ENCODE measurements around the gene GPATCH8.

Gene GPATCH8

GRCh38 chr17:44362949-44363612 is 140.1 kb downstream of the GPATCH8 start (continued):
- TF ChIP-seq, protein P1, sequence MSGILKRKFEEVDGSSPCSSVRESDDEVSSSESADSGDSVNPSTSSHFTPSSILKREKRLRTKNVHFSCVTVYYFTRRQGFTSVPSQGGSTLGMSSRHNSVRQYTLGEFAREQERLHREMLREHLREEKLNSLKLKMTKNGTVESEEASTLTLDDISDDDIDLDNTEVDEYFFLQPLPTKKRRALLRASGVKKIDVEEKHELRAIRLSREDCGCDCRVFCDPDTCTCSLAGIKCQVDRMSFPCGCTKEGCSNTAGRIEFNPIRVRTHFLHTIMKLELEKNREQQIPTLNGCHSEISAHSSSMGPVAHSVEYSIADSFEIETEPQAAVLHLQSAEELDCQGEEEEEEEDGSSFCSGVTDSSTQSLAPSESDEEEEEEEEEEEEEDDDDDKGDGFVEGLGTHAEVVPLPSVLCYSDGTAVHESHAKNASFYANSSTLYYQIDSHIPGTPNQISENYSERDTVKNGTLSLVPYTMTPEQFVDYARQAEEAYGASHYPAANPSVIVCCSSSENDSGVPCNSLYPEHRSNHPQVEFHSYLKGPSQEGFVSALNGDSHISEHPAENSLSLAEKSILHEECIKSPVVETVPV (CRISPR knock-in tag; IDR thresholded peaks at IDR 0.05), result no peak
- no peak for TF ChIP-seq CSDC2 (CRISPR knock-in tag; IDR thresholded peaks at IDR 0.05)

DNA sequence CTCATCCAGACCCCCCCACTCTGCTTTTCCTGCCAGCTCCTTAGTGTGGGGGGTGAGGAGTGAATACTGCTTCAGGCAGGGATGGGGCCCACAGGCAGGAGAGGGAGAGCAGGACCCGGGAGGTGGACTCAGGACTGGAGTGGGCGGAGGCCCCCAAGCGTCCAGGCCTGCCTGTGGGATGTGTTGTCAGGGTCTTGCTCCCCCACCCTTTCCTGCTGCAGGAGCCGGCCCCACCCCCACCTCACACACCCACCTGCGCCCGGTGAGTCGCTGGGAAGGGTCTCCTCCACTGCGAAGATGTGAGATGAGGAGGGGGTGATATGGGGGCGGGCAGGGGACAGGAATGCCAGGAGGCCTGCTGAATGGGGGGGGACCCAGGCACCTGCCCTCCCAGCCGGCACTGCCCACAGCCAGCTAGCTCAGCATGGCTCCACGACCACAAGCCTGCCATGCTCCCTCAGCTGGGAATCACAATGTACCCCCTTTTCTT is 140.7 kb downstream of the GPATCH8 start:
- TF ChIP-seq, protein P2, sequence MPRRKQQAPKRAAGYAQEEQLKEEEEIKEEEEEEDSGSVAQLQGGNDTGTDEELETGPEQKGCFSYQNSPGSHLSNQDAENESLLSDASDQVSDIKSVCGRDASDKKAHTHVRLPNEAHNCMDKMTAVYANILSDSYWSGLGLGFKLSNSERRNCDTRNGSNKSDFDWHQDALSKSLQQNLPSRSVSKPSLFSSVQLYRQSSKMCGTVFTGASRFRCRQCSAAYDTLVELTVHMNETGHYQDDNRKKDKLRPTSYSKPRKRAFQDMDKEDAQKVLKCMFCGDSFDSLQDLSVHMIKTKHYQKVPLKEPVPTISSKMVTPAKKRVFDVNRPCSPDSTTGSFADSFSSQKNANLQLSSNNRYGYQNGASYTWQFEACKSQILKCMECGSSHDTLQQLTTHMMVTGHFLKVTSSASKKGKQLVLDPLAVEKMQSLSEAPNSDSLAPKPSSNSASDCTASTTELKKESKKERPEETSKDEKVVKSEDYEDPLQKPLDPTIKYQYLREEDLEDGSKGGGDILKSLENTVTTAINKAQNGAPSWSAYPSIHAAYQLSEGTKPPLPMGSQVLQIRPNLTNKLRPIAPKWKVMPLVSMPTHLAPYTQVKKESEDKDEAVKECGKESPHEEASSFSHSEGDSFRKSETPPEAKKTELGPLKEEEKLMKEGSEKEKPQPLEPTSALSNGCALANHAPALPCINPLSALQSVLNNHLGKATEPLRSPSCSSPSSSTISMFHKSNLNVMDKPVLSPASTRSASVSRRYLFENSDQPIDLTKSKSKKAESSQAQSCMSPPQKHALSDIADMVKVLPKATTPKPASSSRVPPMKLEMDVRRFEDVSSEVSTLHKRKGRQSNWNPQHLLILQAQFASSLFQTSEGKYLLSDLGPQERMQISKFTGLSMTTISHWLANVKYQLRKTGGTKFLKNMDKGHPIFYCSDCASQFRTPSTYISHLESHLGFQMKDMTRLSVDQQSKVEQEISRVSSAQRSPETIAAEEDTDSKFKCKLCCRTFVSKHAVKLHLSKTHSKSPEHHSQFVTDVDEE (CRISPR knock-in tag; IDR thresholded peaks at IDR 0.05), result no peak
- TF ChIP-seq, protein P3, sequence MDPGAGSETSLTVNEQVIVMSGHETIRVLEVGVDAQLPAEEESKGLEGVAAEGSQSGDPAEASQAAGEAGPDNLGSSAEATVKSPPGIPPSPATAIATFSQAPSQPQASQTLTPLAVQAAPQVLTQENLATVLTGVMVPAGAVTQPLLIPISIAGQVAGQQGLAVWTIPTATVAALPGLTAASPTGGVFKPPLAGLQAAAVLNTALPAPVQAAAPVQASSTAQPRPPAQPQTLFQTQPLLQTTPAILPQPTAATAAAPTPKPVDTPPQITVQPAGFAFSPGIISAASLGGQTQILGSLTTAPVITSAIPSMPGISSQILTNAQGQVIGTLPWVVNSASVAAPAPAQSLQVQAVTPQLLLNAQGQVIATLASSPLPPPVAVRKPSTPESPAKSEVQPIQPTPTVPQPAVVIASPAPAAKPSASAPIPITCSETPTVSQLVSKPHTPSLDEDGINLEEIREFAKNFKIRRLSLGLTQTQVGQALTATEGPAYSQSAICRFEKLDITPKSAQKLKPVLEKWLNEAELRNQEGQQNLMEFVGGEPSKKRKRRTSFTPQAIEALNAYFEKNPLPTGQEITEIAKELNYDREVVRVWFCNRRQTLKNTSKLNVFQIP (CRISPR knock-in tag; IDR thresholded peaks at IDR 0.05; ENCODE audit: borderline replicate concordance, low read depth), result no peak
- no peak for TF ChIP-seq CREB5 (CRISPR knock-in tag; IDR thresholded peaks at IDR 0.05; ENCODE audit: low read depth)
- no peak for TF ChIP-seq RARB (CRISPR knock-in tag; IDR thresholded peaks at IDR 0.05)
- no peak for TF ChIP-seq ESRRG (CRISPR knock-in tag; IDR thresholded peaks at IDR 0.05)
- no peak for TF ChIP-seq ZNF8 (CRISPR knock-in tag; IDR thresholded peaks at IDR 0.05)
- no peak for TF ChIP-seq ZFP3 (CRISPR knock-in tag; IDR thresholded peaks at IDR 0.05)
- TF ChIP-seq ARNTL (CRISPR knock-in tag; IDR thresholded peaks at IDR 0.05; ENCODE audit: borderline replicate concordance, low read depth), result no peak
- no peak for TF ChIP-seq ZNF565 (CRISPR knock-in tag; conservative IDR thresholded peaks at IDR 0.05; ENCODE audit: low read depth)
- TF ChIP-seq ZFP30 (CRISPR knock-in tag; IDR thresholded peaks at IDR 0.05), result no peak
- no peak for TF ChIP-seq TCF4 (CRISPR knock-in tag; IDR thresholded peaks at IDR 0.05; ENCODE audit: borderline replicate concordance)
- TF ChIP-seq, protein P1 (CRISPR knock-in tag; IDR thresholded peaks at IDR 0.05), result no peak
- no peak for TF ChIP-seq TOX (CRISPR knock-in tag; IDR thresholded peaks at IDR 0.05; ENCODE audit: borderline replicate concordance)
- TF ChIP-seq ISL1 (CRISPR knock-in tag; IDR thresholded peaks at IDR 0.05), result no peak
- TF ChIP-seq OSR1 (CRISPR knock-in tag; IDR thresholded peaks at IDR 0.05), result no peak
- TF ChIP-seq GLIS3 (CRISPR knock-in tag; IDR thresholded peaks at IDR 0.05), result no peak
- peak; percentile 36 for ATAC-seq

DNA sequence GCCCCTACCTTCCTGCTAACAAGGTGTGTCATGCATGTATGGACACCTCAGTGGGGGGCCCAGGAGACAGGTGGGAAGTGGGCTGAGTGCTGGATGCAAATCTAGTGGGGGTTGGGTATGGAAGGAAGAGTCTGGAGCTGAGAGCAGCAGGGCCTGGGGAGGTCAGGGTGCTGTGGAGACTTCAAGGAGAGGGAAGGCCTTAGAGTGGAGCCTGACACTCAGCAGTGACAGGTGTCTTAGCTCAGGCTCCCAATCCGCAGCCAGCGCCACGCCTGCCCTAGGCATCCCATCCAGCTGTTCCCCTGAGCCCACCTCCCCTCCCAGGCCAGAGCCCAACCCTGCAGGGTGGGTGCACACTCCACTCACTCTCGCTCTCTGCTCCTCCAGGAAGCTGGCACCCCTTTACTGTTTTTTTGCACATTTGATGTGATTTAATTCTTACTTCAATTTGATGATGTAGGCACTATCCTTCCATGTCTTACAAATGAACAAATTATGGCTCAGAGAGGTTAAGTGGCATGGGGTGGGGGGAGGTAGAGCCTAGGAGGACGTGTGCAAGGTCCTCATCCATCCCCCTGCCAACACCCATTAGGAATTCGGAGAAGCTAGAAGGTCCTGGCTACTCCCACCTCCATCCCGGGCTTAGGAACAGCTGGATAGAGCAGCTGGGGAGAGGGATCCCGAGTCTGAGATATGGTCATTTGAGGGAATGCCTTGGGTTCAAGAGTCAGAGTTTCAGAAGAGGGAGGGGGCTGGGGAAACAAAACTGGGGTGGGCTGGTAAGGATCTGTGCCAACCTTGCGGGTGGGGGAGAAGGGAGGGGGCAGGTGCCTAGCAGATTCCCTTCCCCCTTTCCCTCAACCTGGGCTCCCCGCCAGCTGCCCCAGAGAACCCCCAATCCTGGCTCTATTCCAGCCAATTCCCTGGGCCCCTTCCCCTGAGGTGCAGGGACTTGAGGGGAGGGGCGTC is 141.6 kb downstream of the GPATCH8 start:
- ATAC-seq, result no peak
- TF ChIP-seq SNAI2 (CRISPR knock-in tag; IDR thresholded peaks at IDR 0.05) (no peak), GLIS3 (CRISPR knock-in tag; IDR thresholded peaks at IDR 0.05) (no peak), TCF4 (CRISPR knock-in tag; IDR thresholded peaks at IDR 0.05; ENCODE audit: borderline replicate concordance) (no peak), ZC3H10 (CRISPR knock-in tag; IDR thresholded peaks at IDR 0.05) (no peak), ESRRG (CRISPR knock-in tag; IDR thresholded peaks at IDR 0.05) (no peak), ZFP3 (CRISPR knock-in tag; IDR thresholded peaks at IDR 0.05) (no peak), BACH2 (CRISPR knock-in tag; IDR thresholded peaks at IDR 0.05; ENCODE audit: borderline replicate concordance) (no peak), ARNTL (CRISPR knock-in tag; IDR thresholded peaks at IDR 0.05; ENCODE audit: borderline replicate concordance, low read depth) (no peak), TOX (CRISPR knock-in tag; IDR thresholded peaks at IDR 0.05; ENCODE audit: borderline replicate concordance) (no peak), CSDC2 (CRISPR knock-in tag; IDR thresholded peaks at IDR 0.05) (no peak)
- TF ChIP-seq, protein P3 (CRISPR knock-in tag; IDR thresholded peaks at IDR 0.05; ENCODE audit: borderline replicate concordance, low read depth), result no peak

All from SK-N-SH treated with all-trans-retinoic acid at 6 μM for 48 hours (cell line).